GM20000 (cell line): ENCODE results near the gene PSMB1.

Experiments
- DNase-seq: peaks from one replicate; pipeline ENCODE4 v3.0.0; 2012; ENCODE audit warnings: low spot score
- TF ChIP-seq, protein P1 (sequence below): IDR thresholded peaks from 2 replicates; pipeline ENCODE4 v1.5.1; 2012; ENCODE audit warnings: mild to moderate bottlenecking, control low read depth; ENCODE audit errors: extremely low read depth, missing control alignments

The PSMB1 gene

DNA sequence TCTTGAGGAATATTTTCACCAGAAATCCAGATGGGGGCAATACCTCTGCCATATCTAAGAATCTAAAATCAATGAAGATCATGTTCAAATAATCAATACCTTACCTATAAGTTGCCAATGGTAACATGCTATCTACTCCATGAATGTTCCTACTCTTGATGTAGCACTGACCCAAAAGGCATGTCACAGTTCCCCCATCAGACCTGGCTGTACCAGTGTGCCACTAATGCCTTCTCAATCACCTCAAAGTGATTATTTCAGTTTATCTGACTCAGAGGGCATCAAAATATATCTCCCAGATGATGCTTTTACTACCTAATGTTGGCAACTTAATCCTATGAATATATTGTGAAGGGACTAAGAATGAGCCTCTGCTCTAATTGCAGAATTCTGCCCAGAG is 25.8 kb upstream of the PSMB1 start:
- no peak for DNase-seq
- TF ChIP-seq, protein P1, sequence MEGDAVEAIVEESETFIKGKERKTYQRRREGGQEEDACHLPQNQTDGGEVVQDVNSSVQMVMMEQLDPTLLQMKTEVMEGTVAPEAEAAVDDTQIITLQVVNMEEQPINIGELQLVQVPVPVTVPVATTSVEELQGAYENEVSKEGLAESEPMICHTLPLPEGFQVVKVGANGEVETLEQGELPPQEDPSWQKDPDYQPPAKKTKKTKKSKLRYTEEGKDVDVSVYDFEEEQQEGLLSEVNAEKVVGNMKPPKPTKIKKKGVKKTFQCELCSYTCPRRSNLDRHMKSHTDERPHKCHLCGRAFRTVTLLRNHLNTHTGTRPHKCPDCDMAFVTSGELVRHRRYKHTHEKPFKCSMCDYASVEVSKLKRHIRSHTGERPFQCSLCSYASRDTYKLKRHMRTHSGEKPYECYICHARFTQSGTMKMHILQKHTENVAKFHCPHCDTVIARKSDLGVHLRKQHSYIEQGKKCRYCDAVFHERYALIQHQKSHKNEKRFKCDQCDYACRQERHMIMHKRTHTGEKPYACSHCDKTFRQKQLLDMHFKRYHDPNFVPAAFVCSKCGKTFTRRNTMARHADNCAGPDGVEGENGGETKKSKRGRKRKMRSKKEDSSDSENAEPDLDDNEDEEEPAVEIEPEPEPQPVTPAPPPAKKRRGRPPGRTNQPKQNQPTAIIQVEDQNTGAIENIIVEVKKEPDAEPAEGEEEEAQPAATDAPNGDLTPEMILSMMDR, result no peak

DNA sequence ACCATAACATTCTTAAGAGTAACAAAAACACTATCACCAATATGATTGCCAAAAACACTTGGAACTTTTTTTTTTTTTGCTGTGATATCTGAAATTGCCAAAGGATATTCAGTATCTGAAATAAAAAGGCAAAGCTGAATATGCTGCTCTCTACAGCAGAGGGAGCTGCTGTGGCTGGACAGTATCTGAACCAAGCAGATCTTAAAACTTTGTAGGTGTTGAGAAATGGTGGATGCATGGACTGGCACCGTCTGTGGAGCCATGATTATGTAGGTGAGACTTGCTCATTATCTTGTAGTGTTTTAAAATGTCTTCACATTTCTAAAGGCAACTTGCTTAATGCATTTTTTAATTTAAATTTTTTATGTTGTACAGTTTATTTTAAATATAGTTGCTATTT is 22.1 kb upstream of the PSMB1 start:
- TF ChIP-seq, protein P1, result no peak
- DNase-seq, result no peak

DNA sequence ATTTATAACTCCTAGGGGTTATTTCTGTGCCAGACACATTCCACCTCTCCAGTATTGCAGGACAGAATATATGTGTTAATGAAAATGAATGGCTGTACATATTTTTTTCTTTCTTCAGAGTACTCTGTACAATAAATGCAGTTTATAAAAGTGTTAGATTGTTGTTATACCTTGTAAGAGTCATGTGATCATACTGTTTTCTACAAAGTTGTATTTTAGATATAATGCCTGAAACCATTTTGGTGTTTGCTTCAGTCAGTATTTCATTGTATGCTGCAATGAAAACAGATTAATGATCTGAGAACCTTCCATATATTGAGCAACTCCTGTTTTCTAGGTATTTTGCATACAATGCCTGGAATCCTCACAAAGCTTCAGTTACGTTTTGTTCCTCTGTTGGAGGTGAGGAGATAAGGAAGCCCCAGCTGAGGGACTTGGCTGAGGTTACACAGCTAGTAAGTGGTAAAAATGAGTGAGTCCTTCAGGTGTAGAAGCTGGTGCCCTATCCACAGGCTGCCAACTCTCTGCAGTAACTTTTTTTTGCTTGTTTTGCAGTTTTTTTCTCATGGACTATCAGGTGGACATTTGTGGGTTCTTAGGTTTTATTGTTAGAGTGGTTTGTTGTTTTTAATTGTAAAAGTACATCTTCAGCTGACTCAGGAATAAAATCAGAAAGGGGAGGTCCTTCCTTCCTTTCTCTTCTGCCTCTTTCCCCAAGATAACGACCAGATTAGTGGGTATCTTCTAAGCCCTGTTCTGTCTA is 19.8 kb upstream of the PSMB1 start:
- DNase-seq, result no peak
- TF ChIP-seq, protein P1, result no peak

DNA sequence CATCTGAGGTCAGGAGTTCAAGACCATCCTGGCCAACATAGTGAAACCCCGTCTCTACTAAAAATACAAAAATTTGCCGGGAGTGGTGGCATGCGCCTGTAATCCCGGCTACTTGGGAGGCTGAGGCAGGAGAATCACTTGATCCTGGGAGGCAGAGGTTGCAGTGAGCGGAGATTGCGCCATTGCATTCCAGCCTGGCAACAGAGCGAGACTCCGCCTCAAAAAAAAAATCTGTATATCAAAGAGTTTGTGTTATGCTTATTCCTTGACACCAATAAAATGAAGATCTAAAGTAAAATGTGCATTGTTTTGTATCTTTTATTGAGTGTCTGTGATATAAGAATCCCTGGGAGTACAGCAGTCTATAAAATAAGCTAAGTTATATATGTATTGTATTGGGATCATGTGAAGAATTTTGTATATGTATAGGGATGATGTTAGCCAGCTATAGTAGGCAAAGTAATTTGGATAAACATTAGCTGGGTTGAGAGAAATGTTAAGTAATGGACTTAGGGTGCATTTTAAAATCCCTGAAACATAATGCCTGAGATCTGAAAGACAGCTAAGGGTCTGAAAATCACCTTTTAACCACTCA is 11.9 kb upstream of the PSMB1 start:
- TF ChIP-seq, protein P1, result no peak
- no peak for DNase-seq

DNA sequence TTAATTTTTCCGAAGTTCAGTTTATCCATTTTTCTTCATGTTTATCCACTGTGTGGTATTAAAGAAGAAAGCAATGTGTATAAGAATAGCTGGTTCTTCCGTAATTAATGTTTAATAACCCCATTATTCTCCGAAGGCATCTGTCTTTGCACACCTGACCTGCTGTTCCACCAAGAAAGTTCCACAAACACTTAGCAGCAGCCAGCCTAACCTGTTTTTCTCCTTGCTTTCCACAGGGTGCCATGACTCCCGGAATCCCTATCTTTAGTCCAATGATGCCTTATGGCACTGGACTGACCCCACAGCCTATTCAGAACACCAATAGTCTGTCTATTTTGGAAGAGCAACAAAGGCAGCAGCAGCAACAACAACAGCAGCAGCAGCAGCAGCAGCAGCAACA is 8.4 kb upstream of the PSMB1 start:
- DNase-seq, result no peak
- TF ChIP-seq, protein P1, result no peak

DNA sequence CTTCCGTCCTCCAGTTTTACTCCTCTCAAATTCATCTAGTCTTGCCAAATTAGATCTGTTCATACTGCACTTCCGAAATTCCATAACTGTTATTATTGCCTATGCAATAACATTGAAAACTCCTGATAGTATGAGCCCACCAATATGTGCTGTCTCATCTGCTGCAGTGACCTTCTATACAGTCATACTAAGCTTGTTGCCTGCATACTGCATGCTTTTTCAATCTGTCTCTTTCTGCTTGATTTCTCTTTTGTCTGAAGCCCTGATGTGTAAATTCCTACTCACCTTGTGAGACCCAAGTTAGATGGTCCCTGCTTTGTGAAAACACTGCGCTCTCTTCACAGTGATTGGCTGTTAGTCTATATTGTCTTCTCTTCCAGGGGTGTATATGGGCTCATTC is 2.2 kb upstream of the PSMB1 start:
- DNase-seq, result no peak
- TF ChIP-seq, protein P1, result no peak

DNA sequence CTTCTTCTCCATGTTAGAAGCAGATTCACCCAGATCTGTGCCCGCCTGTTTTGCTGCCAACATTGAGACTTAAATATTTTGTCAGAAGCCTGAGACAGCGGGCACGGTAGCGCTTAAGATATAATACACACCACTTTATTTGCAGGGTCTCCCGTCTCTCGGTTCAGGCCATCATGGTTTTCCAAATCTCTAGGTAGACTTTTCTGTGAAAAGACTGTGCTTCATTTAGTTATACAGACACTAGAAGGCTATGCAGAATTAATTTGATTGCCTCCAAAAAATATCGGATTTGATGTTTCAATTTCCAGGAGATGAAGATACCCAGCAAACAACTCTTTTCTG is 1.7 kb upstream of the PSMB1 start:
- TF ChIP-seq, protein P1, result no peak
- no peak for DNase-seq
